Spleen (tissue), 11 donors: ENCODE data around the gene ACP2. TPM values are rescaled to one million over a fixed set of nuclear protein-coding genes. Genes with fewer than 3 reads are reported as not detected.

Experiments
- DNase-seq: peaks from one replicate; pipeline ENCODE4 v3.0.0-alpha.2; 2020
- H3K27ac ChIP-seq, 8 donors: fragments of 200-600 bp; sonication (generic) in 7 of 8; 1 replicate in 4 of 8; 2 replicates in 4 of 8; pipeline versions ENCODE4 v1.5.0 to v1.8.0; 2016 to 2021; ENCODE audit warnings: inconsistent platforms in 4 of 8, mild to moderate bottlenecking in 4 of 8, moderate library complexity in 1 of 8
- H3K27me3 ChIP-seq, 7 donors: fragments of 200-600 bp; sonication (generic) in 6 of 7; replicated peaks in 1 of 7; 1 replicate in 4 of 7; 2 replicates in 3 of 7; pipeline versions ENCODE4 v1.5.0 to v1.8.0; 2016 to 2021; ENCODE audit warnings: inconsistent platforms in 3 of 7, mild to moderate bottlenecking in 1 of 7
- H3K36me3 ChIP-seq, 6 donors: fragments of 200-600 bp; sonication (generic) in 5 of 6; 1 replicate in 4 of 6; 2 replicates in 2 of 6; pipeline versions ENCODE4 v1.5.0 to v1.8.0; 2016 to 2021; ENCODE audit warnings: inconsistent platforms in 2 of 6
- H3K4me1 ChIP-seq, 6 donors: fragments of 200-600 bp; sonication (generic) in 5 of 6; 1 replicate in 3 of 6; 2 replicates in 3 of 6; pipeline versions ENCODE4 v1.5.0 to v1.8.0; 2016 to 2021; ENCODE audit warnings: inconsistent platforms in 3 of 6
- H3K4me3 ChIP-seq, 8 donors: fragments of 200-600 bp; sonication (generic) in 7 of 8; 1 replicate in 4 of 8; 2 replicates in 4 of 8; pipeline versions ENCODE4 v1.5.0 to v1.8.0; 2016 to 2021; ENCODE audit warnings: inconsistent platforms in 4 of 8, mild to moderate bottlenecking in 4 of 8, moderate library complexity in 2 of 8
- H3K9me3 ChIP-seq, 8 donors: fragments of 200-600 bp; sonication (generic) in 7 of 8; 1 replicate in 4 of 8; 2 replicates in 4 of 8; pipeline versions ENCODE4 v1.5.0 to v1.8.0; 2016 to 2021; ENCODE audit warnings: inconsistent platforms in 4 of 8
- POLR2A ChIP-seq, 3 donors: fragments of 450-650 bp; IDR thresholded peaks; one replicate each; pipeline ENCODE4 v1.5.1; 2017; ENCODE audit warnings: antibody characterized with exemption in 3 of 3, mild to moderate bottlenecking in 1 of 3
- POLR2AphosphoS5 ChIP-seq, 3 donors: sonication (generic); formaldehyde crosslinking; IDR thresholded peaks; one replicate each; pipeline ENCODE4 v1.5.1; 2017; ENCODE audit warnings: antibody characterized with exemption in 3 of 3
- WGBS, 5 donors: extraction: QIAGEN DNeasy Blood & Tissue Kit in 3 of 5; methylation state at CpG; one replicate each; pipeline versions ENCODE4 v1.1.5 to v1.1.7; 2013 to 2018; 5-methylcytosine and 5-hydroxymethylcytosine counted together
- intact Hi-C: fragments of 100-400 bp; cut with DNase I; formaldehyde crosslinking; loops from one replicate; pipeline ENCODE4 v1.15.0; 2023; ENCODE audit warnings: low total_unique reads
- polyA plus RNA-seq, 3 donors: library from polyadenylated mRNA; stranded (reverse); fragments of 200-250 nt; gene quantifications; one replicate each; pipeline ENCODE4 v1.2.1, GENCODE V29; 2013
- total RNA-seq, 7 donors: library from RNA; depleted of rRNA in 3 of 7; stranded (reverse); fragments of >200 nt in 3 of 7; fragmentation: NEBNext Ultra II Directional in 4 of 7; extraction: Animal tissue kit (Norgen Biotek cat#: 25700) in 4 of 7; gene quantifications; one replicate each; pipeline versions ENCODE4 v1.1.0 to v1.2.1, GENCODE V29; 2016 to 2021
- TF ChIP-seq, protein P1 (sequence below), 11 experiments: fragments of 200-600 bp in 7 of 11; fragments of 450-650 bp in 4 of 11; sonication (generic) in 4 of 11; IDR thresholded peaks in 8 of 11; conservative IDR thresholded peaks in 3 of 11; 1 replicate in 7 of 11; 2 replicates in 4 of 11; pipeline versions ENCODE4 v1.4.0 to v1.8.0; 2016 to 2021; ENCODE audit warnings: antibody characterized with exemption in 11 of 11, inconsistent platforms in 4 of 11, mild to moderate bottlenecking in 1 of 11
- donor health status: healthy with polysubstance abuse.
- donor health status: DM: no; HTN: no; CAD: no; lungs with moderate emphysema.
- donor health status: DM: no; HTN: no; CAD: no.
- donor health status: Bipolar disorder and iron deficiency.
- donor health status: healthy.
- donor health status: DM: no; HTN: no; CAD: no.
- donor health status: DM: yes; HTN: yes; CAD: no.

ACP2 gene
- total and polyA plus RNA-seq, 10 donors, result 18.9 to 113 (median 52.4) TPM

DNA sequence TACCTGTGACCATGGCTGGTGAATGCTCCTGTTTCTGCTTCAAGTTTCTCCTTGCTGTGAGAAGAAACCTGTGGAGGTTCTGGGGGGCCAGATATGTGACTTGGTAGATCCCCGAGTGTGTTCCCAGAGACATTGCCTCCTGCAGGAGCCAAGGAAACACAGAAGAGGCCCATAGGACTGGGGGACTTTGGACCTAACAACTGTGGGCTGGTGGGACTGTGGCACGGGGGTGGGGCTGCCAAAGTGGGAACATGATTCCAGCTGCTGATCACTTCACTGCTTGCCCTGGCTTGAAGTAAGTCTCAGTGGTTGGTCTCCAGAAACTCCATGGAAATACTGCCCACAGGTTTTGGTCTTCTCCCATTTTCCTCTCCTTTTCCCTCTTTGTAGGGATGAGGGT lies 5.0 kb upstream of the ACP2 start:
- WGBS, 5 donors, result 84 to 93% (median 88%) methylated on average over 2 of the region's 2 CpGs
- Histone ChIP-seq H3K4me1 (peaks cover 11 to 63% (median 40%) of the 10 kb centered on the region in 6 donors), H3K27me3 (no peaks in the 10 kb centered on the region), H3K27ac (peak overlapping the region in 6 of 8 donors; percentile 45 to 72 (median 67)), H3K4me3 (no peak overlapping the region), H3K36me3 (no peaks in the 10 kb centered on the region), H3K9me3 (no peaks in the 10 kb centered on the region)
- peak; percentile 49 for DNase-seq
- intact Hi-C loops, result no loop called here
- TF ChIP-seq POLR2AphosphoS5 (IDR thresholded peaks at IDR 0.05) (no peak), POLR2A (IDR thresholded peaks at IDR 0.05) (no peak)
- TF ChIP-seq, protein P1, sequence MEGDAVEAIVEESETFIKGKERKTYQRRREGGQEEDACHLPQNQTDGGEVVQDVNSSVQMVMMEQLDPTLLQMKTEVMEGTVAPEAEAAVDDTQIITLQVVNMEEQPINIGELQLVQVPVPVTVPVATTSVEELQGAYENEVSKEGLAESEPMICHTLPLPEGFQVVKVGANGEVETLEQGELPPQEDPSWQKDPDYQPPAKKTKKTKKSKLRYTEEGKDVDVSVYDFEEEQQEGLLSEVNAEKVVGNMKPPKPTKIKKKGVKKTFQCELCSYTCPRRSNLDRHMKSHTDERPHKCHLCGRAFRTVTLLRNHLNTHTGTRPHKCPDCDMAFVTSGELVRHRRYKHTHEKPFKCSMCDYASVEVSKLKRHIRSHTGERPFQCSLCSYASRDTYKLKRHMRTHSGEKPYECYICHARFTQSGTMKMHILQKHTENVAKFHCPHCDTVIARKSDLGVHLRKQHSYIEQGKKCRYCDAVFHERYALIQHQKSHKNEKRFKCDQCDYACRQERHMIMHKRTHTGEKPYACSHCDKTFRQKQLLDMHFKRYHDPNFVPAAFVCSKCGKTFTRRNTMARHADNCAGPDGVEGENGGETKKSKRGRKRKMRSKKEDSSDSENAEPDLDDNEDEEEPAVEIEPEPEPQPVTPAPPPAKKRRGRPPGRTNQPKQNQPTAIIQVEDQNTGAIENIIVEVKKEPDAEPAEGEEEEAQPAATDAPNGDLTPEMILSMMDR (IDR thresholded peaks at IDR 0.05 in 8 of 11, conservative IDR thresholded peaks at IDR 0.05 in 3 of 11), result no peak

DNA sequence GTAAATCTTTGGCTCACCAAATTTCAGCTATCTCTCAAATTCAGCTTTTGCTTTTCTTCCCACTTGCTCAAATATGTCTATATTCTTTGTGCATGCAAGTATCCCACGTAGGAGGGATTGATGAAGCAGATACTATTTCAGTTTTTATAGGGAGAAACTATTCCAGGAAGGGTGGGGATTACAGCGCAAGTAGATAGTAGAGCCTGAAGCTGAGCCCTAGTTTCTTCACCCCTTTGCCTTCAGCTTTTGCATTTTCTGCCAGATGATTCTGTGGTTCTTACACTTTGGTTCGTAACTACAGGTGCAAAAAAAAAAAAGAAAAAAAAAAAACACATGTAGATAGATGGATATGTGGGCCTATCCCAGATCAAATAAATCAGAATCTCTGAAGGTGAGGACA lies 3.1 kb upstream of the ACP2 start:
- intact Hi-C loops, result no loop called here
- peaks cover 0 to 8% (median 0%) of the 10 kb centered on the region in 6 donors for H3K36me3 ChIP-seq
- WGBS, 5 donors, result 75 to 89% (median 83%) methylated on average over 3 of the region's 3 CpGs
- TF ChIP-seq, protein P1 (IDR thresholded peaks at IDR 0.05 in 8 of 11, conservative IDR thresholded peaks at IDR 0.05 in 3 of 11), result no peak
- TF ChIP-seq POLR2AphosphoS5 (IDR thresholded peaks at IDR 0.05) (no peak), POLR2A (IDR thresholded peaks at IDR 0.05) (no peak)
- no peak overlapping the region for H3K4me3 ChIP-seq
- H3K27me3 ChIP-seq, result no peaks in the 10 kb centered on the region
- peaks cover 24 to 60% (median 46%) of the 10 kb centered on the region in 6 donors for H3K4me1 ChIP-seq
- H3K27ac ChIP-seq, result no peak overlapping the region
- H3K9me3 ChIP-seq, result no peaks in the 10 kb centered on the region
- no peak for DNase-seq

DNA sequence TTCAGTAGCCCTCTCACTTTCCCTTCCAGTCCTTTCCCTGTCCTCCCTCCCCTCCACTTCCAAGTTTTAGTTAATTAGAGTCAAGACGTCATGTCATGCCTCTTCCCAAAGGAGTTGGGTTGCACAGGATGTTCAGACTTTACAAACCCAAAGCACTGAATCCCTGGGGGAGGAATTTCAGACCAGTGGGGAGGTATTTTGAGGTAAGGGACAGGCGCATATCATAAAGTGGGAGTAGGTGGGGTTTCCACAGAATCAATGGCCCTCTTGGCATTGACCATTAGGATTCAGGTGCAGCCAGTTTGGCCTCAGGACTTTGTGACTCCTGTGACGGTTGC lies 733 bp upstream of the ACP2 start:
- Histone ChIP-seq H3K27ac (peak overlapping the region; percentile 87 to 95 (median 92)), H3K27me3 (no peaks in the 10 kb centered on the region), H3K9me3 (no peaks in the 10 kb centered on the region), H3K4me3 (peak overlapping the region; percentile 68 to 96 (median 89)), H3K4me1 (peaks cover 17 to 57% (median 37%) of the 10 kb centered on the region in 6 donors), H3K36me3 (peaks cover 0 to 32% (median 16%) of the 10 kb centered on the region in 6 donors)
- 61 to 83% (median 74%) methylated on average over 2 to 3 of the region's 3 CpGs for WGBS, 5 donors
- no peak for TF ChIP-seq POLR2AphosphoS5 (IDR thresholded peaks at IDR 0.05)
- no peak for DNase-seq
- intact Hi-C loops, result no loop called here

DNA sequence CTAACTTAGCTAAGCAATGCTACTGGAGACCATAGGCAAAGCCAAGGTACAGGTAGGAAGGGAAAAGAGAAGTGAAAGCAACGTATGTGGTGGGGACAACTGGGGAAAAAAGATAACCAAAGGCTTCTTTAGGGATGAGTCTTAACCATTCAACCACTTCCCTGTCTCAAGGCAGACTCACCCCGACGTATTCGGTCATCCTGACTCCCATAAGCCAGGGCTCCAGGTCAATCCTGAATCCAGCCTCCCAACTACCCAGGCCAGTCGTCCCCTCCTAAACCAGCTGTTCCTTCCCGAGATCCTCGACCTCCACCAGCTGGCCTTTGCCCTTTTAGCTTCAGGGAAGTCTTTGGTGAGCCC lies 330 bp downstream of the ACP2 start:
- Histone ChIP-seq H3K27ac (peak overlapping the region; percentile 87 to 95 (median 92)), H3K36me3 (peaks cover 0 to 43% (median 22%) of the 10 kb centered on the region in 6 donors), H3K4me3 (peak overlapping the region; percentile 68 to 96 (median 89)), H3K27me3 (no peaks in the 10 kb centered on the region), H3K9me3 (no peaks in the 10 kb centered on the region), H3K4me1 (peaks cover 17 to 46% (median 30%) of the 10 kb centered on the region in 6 donors)
- no peak for DNase-seq
- intact Hi-C loops, result no loop called here
- TF ChIP-seq POLR2AphosphoS5 (IDR thresholded peaks at IDR 0.05) (no peak), POLR2A (IDR thresholded peaks at IDR 0.05) (no peak)
- TF ChIP-seq, protein P1 (IDR thresholded peaks at IDR 0.05 in 8 of 11, conservative IDR thresholded peaks at IDR 0.05 in 3 of 11), result no peak
- 0 to 1% (median 0%) methylated on average over 7 of the region's 7 CpGs for WGBS, 5 donors

DNA sequence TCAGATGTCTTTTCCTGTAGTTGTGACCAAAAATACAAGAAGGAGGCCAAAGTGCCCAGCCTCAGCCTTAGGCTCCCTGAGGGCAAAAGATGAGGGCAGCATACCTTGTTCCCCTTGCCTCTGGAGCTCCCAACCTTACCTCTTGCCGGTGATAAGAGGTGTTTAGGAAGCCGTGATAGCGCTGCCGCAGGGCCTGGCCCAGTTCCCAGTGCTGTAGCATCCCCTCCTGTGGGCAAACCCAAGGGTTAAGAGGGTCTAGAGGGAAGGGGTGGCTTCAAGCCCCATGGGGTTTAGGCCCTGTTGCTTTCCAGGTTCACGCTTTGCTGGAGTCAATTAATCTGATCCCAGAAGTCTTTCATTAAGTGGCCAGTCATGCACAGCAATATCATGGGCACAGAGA lies 1.1 kb downstream of the ACP2 start:
- H3K9me3 ChIP-seq, result no peaks in the 10 kb centered on the region
- intact Hi-C loops, result no loop called here
- H3K4me1 ChIP-seq, result peaks cover 17 to 45% (median 30%) of the 10 kb centered on the region in 6 donors
- TF ChIP-seq POLR2AphosphoS5 (IDR thresholded peaks at IDR 0.05) (no peak), POLR2A (IDR thresholded peaks at IDR 0.05) (no peak)
- TF ChIP-seq, protein P1 (IDR thresholded peaks at IDR 0.05 in 8 of 11, conservative IDR thresholded peaks at IDR 0.05 in 3 of 11), result no peak
- H3K27ac ChIP-seq, result peak overlapping the region in 3 of 8 donors; percentile 90 to 95 (median 94)
- WGBS, 5 donors, result 91 to 99% (median 96%) methylated on average over 5 of the region's 5 CpGs
- H3K4me3 ChIP-seq, result peak overlapping the region in 5 of 8 donors; percentile 68 to 94 (median 89)
- H3K27me3 ChIP-seq, result no peaks in the 10 kb centered on the region
- peaks cover 0 to 51% (median 30%) of the 10 kb centered on the region in 6 donors for H3K36me3 ChIP-seq
- no peak for DNase-seq
